Measurements from ENCODE around the gene ZNF135.

Gene ZNF135

GRCh38 chr19:58096884-58097283 lies 37.8 kb downstream of the ZNF135 start:
- DNase-seq = no peak

- no peak for DNase-seq
Observed at GRCh38 chr19:58097349-58097748, 38.3 kb downstream of the ZNF135 start.

- DNase-seq = peak; percentile 97
Observed at GRCh38 chr19:58097781-58098681, 38.9 kb downstream of the ZNF135 start, which contains the start of gene ZSCAN18. Gene ZSCAN18 (minus strand): TSS chr19:58098231. CDS start chr19:58090267, 7,964 bp downstream.

DNA sequence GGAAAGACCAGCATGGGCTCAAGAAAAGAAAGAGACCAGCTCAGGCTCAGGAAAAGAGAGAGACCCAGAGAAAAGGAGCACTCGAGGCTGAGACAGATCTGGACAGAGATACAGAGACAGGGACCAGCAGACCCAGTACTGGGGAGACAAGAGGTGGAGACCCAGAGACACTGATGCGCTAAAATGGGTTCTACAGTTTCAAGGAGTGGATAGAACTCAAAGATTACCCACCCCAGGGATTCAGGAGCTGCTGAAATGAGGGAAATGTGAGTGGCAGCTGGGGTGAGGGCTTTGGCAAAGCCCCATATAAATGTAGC lies 39.6 kb downstream of the ZNF135 start:
- no peak for DNase-seq

- DNase-seq = no peak
Observed at GRCh38 chr19:58107778-58108545, 48.9 kb downstream of the ZNF135 start.

- DNase-seq = no peak
Observed at GRCh38 chr19:58108546-58108817, 49.4 kb downstream of the ZNF135 start.

DNA sequence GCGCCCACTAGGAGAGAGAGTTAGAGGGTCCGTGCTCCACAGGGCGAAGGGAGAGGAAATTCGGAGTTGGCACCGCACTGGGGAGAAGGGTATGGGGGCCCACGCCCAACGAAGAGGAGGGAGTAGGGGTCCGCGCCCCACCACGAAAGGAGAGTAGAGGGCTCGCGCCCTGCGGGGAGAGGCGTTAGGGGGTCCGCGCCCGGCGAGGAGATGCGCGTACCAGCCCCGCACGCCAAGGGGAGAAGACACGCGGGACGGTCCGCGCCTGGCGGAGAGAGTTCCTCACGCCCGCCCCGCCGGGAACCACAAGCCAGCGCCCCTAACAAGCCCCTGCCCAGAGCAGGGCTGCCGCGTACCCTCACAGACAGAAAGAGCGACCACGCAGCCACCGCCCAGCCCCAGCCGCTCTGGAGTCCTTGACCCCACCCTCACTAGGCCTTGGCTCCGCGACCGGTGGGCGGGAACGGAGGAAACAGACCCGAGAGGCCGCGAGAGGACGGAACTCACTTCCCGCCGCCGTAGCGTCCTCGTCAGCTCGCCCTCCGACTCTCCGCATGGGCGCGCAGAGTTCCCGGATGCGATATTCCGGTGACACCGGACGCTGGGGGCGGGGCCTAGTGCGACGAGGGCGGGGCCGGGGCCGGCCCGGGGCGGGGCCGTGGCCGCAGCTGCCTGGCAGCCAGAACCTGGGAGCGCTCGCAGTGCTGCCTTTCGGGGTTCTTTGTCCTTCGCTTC lies 58.9 kb downstream of the ZNF135 start:
- DNase-seq = no peak

DNA sequence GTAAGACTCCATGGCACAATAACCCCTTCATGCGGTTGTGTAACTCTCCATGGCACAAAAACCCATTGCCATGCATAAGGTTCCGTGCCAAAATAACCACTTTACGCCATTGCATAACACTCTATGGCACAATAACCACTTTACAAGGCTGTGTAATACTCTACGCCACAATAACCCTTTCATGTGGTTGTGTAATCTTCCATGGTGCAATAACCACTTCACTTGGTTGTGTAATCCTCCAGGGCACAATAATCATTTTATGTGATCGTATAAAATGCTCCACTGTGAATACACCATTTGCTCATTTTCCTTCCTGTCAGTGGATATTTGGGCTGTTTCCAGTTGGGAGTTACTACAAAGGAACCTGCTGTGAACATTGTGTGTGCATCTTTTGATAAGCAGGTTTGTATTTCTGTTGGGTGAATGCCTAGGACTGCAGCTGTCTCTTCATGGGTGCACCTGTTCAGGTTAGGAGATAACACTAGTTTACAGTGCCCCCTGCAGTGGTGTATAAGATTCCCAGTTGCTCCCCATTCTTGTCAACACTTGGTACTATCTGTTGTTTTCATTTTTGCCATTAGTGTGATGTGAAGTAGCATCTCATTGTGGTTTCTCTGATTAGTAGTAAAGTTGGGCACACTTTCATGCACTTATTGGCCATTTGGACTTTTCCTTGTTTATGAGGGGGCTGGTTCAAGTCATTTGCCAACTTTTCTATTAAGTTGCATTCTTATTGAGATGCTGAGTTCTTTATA lies 60.1 kb downstream of the ZNF135 start:
- no peak for DNase-seq

Measured in hematopoietic multipotent progenitor cell treated with erythropoietin and hydrocortisone succinate and interleukin-3 and kit ligand, for 4 days (in vitro differentiated cells).